ENCODE measurements around the gene LMCD1.

The LMCD1 gene

GRCh38 chr3:8516047-8516661, 14.5 kb downstream of the LMCD1 start:
- no peak for TF ChIP-seq CTCF (conservative IDR thresholded peaks at IDR 0.05; ENCODE audit: low read depth, low read length)
- DNase-seq (ENCODE audit: low read depth): no peak
- no peak overlapping the region for H3K4me3 ChIP-seq (ENCODE audit: low read depth, low read length)

DNA sequence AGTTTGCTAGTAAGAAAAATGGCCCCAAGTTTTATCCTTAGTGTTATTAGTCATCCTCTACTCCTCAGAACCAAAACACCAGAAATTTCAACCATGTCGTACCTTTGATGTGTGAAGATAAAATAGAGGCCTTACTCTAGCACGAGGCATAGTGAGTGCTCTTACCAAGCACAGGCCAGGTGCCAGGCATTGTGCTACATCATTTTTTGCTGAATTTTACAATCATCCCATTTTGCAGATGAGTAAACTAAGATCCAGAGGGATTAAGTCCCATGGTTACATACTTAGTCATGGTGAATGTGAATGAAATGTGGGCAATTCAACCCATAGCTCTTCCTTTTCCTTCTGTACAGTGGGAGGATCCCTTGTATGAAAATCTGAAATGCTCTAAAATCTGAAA, 15.2 kb downstream of the LMCD1 start:
- TF ChIP-seq CTCF (conservative IDR thresholded peaks at IDR 0.05; ENCODE audit: low read depth, low read length): no peak
- DNase-seq (ENCODE audit: low read depth): no peak
- H3K4me3 ChIP-seq (ENCODE audit: low read depth, low read length): no peak overlapping the region

- H3K4me3 ChIP-seq (ENCODE audit: low read depth, low read length): no peak overlapping the region
- no peak for TF ChIP-seq CTCF (conservative IDR thresholded peaks at IDR 0.05; ENCODE audit: low read depth, low read length)
- DNase-seq (ENCODE audit: low read depth): no peak
Observed at GRCh38 chr3:8517487-8517886, 15.9 kb downstream of the LMCD1 start.

DNA sequence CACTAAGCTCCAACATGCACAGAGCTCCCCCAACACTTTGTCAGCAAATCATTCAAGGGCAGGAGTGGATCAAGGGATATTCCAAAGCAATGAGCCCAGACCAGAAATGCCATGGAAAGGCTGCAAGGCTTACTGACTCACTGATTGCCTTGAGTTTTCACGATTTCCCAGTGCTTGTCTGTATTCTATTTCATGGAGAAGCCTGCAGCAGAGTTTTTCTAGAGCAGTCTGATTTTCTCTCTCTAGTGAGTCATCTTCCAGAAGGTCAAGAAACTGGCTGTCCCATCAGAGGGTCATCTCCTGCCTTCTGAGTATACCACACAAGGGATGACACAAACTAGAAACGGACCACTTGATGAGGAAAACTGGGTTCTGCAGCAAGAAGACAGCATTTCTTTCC, 16.5 kb downstream of the LMCD1 start:
- H3K4me3 ChIP-seq (ENCODE audit: low read depth, low read length): no peak overlapping the region
- TF ChIP-seq CTCF (conservative IDR thresholded peaks at IDR 0.05; ENCODE audit: low read depth, low read length): no peak
- DNase-seq (ENCODE audit: low read depth): peak; percentile 70

DNA sequence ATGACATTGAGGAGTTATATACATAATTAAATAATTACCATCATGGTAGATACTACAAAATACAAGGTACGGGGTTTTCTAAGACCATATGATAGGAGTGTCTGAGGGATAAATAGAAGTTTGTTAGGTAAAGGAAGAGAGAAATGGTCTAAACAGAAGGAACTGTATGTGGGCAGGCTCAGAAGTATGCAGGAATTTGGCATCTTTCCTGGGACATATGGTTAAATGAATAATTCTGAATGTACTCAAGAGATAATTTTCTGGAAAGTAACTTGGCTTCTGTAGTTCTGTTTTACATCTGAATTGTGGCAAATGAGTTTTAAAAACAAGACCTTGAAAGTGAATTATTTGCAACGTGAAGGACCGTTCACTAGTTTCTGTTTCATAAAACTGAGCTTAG, 17.5 kb downstream of the LMCD1 start:
- peak; percentile 94 for DNase-seq (ENCODE audit: low read depth)
- H3K4me3 ChIP-seq (ENCODE audit: low read depth, low read length): no peak overlapping the region
- no peak for TF ChIP-seq CTCF (conservative IDR thresholded peaks at IDR 0.05; ENCODE audit: low read depth, low read length)

GRCh38 chr3:8519774-8520448, 18.3 kb downstream of the LMCD1 start:
- no peak overlapping the region for H3K4me3 ChIP-seq (ENCODE audit: low read depth, low read length)
- no peak for TF ChIP-seq CTCF (conservative IDR thresholded peaks at IDR 0.05; ENCODE audit: low read depth, low read length)
- DNase-seq (ENCODE audit: low read depth): no peak
